MCF 10A (cell line): Measurements from ENCODE around the gene GALNT7. TPM values are rescaled to one million over a fixed set of nuclear protein-coding genes. Genes with fewer than 3 reads are reported as not detected.

Source experiments
- BruUV-seq: library from RNA; stranded (reverse); fragments of 400-500 nt; replicated peaks from 2 replicates; lab custom pipeline; 2021; lab: Mats Ljungman, UMichigan
- CTCF ChIA-PET: fragments of 300-600 bp; sonication (Branson Sonifier 250); formaldehyde crosslinking; extraction: SDS; loops from one replicate; lab custom pipeline; 2021; ENCODE audit warnings: antibody characterized with exemption, inconsistent platforms; lab: Yijun Ruan, JAX
- POLR2A ChIA-PET: fragments of 300-600, 350-650 bp; sonication (Branson Sonifier 250); formaldehyde crosslinking; extraction: SDS; loops from one replicate; lab custom pipeline; 2020; ENCODE audit warnings: antibody characterized with exemption, inconsistent platforms; lab: Yijun Ruan, JAX
- DNase-seq: peaks from one replicate; pipeline ENCODE4 v3.0.0-alpha.2; 2018; ENCODE audit not compliant: unreplicated experiment
- H3K27ac Mint-ChIP-seq: one replicate; pipeline ENCODE4 v1.8.0; 2022; ENCODE audit warnings: mild to moderate bottlenecking, low read depth, mixed read lengths; ENCODE audit not compliant: unreplicated experiment
- H3K27me3 Mint-ChIP-seq: one replicate; pipeline ENCODE4 v1.8.0; 2022; ENCODE audit warnings: mixed read lengths; ENCODE audit not compliant: insufficient read depth, unreplicated experiment
- H3K36me3 Mint-ChIP-seq: one replicate; pipeline ENCODE4 v1.8.0; 2022; ENCODE audit warnings: mild to moderate bottlenecking, moderate library complexity, mixed read lengths; ENCODE audit not compliant: insufficient read depth, unreplicated experiment
- H3K4me1 Mint-ChIP-seq: one replicate; pipeline ENCODE4 v1.8.0; 2022; ENCODE audit warnings: mixed read lengths; ENCODE audit not compliant: insufficient read depth, unreplicated experiment
- H3K4me3 Mint-ChIP-seq: one replicate; pipeline ENCODE4 v1.8.0; 2022; ENCODE audit warnings: mild to moderate bottlenecking, moderate library complexity, mixed read lengths; ENCODE audit not compliant: unreplicated experiment
- H3K9me3 Mint-ChIP-seq: one replicate; pipeline ENCODE4 v1.8.0; 2022; ENCODE audit warnings: mixed read lengths; ENCODE audit not compliant: unreplicated experiment
- intact Hi-C: fragments of 100-400 bp; cut with micrococcal nuclease; formaldehyde crosslinking; loops from 2 replicates; pipeline ENCODE4 v1.14.1; 2022
- total RNA-seq: library from RNA; stranded (reverse); gene quantifications from 2 replicates; pipeline ENCODE4 v1.2.3, GENCODE V29; 2022
- TF ChIP-seq, protein P1 (sequence below): fragments of 200-600 bp; IDR thresholded peaks from one replicate; pipeline ENCODE4 v1.8.0; 2022; ENCODE audit warnings: antibody characterized with exemption, mild to moderate bottlenecking; ENCODE audit not compliant: unreplicated experiment

GALNT7 gene
- total RNA-seq, 1 experiment from 2014 or later = 13.7 TPM

DNA sequence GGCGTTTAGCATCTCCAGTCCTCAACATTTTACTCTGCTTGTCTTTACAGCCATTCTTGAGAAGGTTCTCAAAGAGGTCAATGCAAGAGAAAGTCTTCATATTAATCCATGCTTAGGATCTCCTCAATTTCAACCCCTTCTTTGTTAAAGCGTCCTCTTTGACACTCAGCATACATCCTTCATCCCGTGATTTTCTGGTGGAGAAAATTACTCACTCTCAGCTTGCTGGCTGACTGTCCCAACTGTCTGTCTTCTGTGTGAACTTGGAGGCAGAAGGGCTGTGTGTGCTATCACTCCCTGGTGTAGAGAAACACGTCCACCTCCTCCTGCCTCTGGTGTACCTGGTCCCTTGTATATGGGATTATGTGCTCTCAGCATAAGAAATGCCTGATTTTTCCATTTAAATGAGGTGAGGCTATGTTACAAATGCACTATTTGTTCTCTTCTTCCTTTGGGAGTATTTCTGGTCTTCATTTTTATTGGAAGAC lies 57.8 kb downstream of the GALNT7 start:
- DNase-seq = no peak
- TF ChIP-seq, protein P1, sequence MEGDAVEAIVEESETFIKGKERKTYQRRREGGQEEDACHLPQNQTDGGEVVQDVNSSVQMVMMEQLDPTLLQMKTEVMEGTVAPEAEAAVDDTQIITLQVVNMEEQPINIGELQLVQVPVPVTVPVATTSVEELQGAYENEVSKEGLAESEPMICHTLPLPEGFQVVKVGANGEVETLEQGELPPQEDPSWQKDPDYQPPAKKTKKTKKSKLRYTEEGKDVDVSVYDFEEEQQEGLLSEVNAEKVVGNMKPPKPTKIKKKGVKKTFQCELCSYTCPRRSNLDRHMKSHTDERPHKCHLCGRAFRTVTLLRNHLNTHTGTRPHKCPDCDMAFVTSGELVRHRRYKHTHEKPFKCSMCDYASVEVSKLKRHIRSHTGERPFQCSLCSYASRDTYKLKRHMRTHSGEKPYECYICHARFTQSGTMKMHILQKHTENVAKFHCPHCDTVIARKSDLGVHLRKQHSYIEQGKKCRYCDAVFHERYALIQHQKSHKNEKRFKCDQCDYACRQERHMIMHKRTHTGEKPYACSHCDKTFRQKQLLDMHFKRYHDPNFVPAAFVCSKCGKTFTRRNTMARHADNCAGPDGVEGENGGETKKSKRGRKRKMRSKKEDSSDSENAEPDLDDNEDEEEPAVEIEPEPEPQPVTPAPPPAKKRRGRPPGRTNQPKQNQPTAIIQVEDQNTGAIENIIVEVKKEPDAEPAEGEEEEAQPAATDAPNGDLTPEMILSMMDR = no peak
- no peak overlapping the region for H3K27ac Mint-ChIP-seq
- H3K4me1 Mint-ChIP-seq = no peaks in the 10 kb centered on the region
- ChIA-PET POLR2A (interaction anchor here (0.7 kb wide), 1 partner anchor 12 kb away, joined by 3 read pairs; no protein-coding TSS in a partner anchor), CTCF (interaction anchor here (0.6 to 1.1 kb wide), 2 partner anchors 34 to 213 kb away, joined by 3 to 4 read pairs; no protein-coding TSS in a partner anchor)
- intact Hi-C loops = no loop called here
- no peak overlapping the region for H3K4me3 Mint-ChIP-seq
- no TSS peak for BruUV-seq
- no peaks in the 10 kb centered on the region for H3K36me3 Mint-ChIP-seq
- no peaks in the 10 kb centered on the region for H3K9me3 Mint-ChIP-seq
- no peaks in the 10 kb centered on the region for H3K27me3 Mint-ChIP-seq

DNA sequence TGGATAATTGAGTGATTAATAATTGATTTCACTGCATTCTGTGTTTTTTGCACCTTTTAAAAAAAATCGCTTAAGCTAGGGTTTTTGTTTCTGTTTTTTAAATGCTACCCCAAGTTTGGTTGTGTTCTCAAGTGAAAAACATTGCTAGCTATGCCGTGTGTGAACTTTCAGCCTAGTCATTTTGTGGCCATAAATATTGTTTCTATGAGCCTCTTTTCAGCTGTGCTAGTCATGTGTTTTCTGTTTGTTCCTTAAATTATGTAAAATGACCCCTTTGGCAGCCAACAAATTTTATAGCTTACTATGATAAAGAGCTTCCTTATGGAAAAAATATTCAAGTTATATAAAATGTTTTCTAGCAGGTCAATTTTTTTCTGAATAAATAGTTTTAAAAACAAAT lies 59.1 kb downstream of the GALNT7 start:
- H3K27me3 Mint-ChIP-seq = no peaks in the 10 kb centered on the region
- BruUV-seq = no TSS peak
- no peaks in the 10 kb centered on the region for H3K9me3 Mint-ChIP-seq
- DNase-seq = no peak
- TF ChIP-seq, protein P1 = no peak
- no peak overlapping the region for H3K4me3 Mint-ChIP-seq
- CTCF ChIA-PET = interaction anchor here (0.7 to 1.5 kb wide), 3 partner anchors 57 to 214 kb away, joined by 3 to 4 read pairs (median 3); no protein-coding TSS in a partner anchor
- H3K27ac Mint-ChIP-seq = no peak overlapping the region
- H3K36me3 Mint-ChIP-seq = no peaks in the 10 kb centered on the region
- POLR2A ChIA-PET = interaction anchor here (0.7 to 0.8 kb wide), 2 partner anchors 15 to 106 kb away, joined by 3 to 5 read pairs; no protein-coding TSS in a partner anchor
- intact Hi-C loops = no loop called here
- no peaks in the 10 kb centered on the region for H3K4me1 Mint-ChIP-seq

DNA sequence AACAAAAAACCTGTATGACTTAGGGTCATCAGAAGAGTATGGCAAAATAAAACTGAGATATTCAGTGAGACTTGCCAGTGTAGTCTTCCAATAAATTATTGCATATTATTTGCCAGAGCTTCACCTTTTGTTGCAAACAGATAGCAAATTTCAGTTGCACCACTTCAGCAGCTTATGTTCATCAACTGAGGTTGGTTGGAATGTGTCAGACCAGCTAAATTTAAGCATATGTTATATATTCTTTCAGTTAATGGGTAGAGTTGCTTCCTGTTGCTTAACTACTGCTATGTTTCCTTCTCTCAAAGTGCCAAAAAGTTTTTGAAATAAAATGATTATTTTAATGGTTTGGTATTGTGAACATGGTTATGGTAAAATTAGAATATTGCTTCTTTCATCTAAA lies 61.5 kb downstream of the GALNT7 start:
- TF ChIP-seq, protein P1 = no peak
- Mint-ChIP-seq H3K9me3 (no peaks in the 10 kb centered on the region), H3K27me3 (no peaks in the 10 kb centered on the region), H3K4me1 (no peaks in the 10 kb centered on the region), H3K4me3 (no peak overlapping the region), H3K36me3 (no peaks in the 10 kb centered on the region), H3K27ac (no peak overlapping the region)
- intact Hi-C loops = no loop called here
- no peak for DNase-seq
- POLR2A ChIA-PET = interaction anchor here (0.8 to 1.8 kb wide), 3 partner anchors 13 to 62 kb away, joined by 3 to 4 read pairs (median 4); partner anchors contain the start of gene GALNT7
- BruUV-seq = no TSS peak
- CTCF ChIA-PET = interaction anchor here (0.6 to 1.7 kb wide), 5 partner anchors 12 to 224 kb away, joined by 3 to 6 read pairs (median 5); no protein-coding TSS in a partner anchor

DNA sequence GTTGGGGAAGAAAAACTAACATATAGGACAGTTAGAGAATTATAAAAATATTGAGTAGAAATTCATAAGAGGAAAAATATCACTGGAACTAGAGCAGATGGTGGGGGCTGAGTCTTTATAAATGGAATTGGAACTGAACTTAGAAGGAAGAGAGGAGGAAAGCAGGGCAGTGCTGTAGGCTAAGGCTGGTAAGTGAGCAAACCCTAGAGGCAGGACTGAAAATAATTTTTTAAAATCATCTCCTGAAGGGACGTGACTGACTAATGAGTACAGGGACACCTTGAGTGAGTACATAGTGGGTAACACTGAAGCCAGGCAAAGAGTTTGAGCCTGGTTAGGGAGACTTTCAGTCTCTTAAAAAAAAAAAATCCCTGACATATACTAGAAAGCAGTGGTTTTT lies 63.3 kb downstream of the GALNT7 start:
- DNase-seq = peak; percentile 49
- TF ChIP-seq, protein P1 = peak; percentile 44

More for the DNA sequence above, 63.3 kb downstream of the GALNT7 start:
- Mint-ChIP-seq H3K4me3 (no peak overlapping the region), H3K4me1 (peaks cover 2% of the 10 kb centered on the region), H3K9me3 (no peaks in the 10 kb centered on the region), H3K27ac (peak overlapping the region; percentile 36), H3K36me3 (no peaks in the 10 kb centered on the region), H3K27me3 (no peaks in the 10 kb centered on the region)
- ChIA-PET CTCF (interaction anchor here (0.6 to 2.2 kb wide), 15 partner anchors 9 to 226 kb away, joined by 3 to 13 read pairs (median 5); no protein-coding TSS in a partner anchor), POLR2A (interaction anchor here (0.7 to 1.0 kb wide), 3 partner anchors 18 to 64 kb away, joined by 3 to 4 read pairs (median 3); partner anchors contain the start of gene GALNT7)
- intact Hi-C loops = loop anchor here (1.0 kb wide), 3 partner anchors 25 to 207 kb away; no protein-coding TSS in a partner anchor
- BruUV-seq = no TSS peak
